Vagina (tissue), 2 donors: Measurements from ENCODE around the gene ZMYM3. TPM values are rescaled to one million over a fixed set of nuclear protein-coding genes. Genes with fewer than 3 reads are reported as not detected.

Experiments used
- DNase-seq, 2 donors: peaks; one replicate each; pipeline ENCODE4 v3.0.0-alpha.2; 2017; ENCODE audit errors: extremely low spot score in 2 of 2
- H3K27ac ChIP-seq: fragments of 200-600 bp; sonication (generic); one replicate; pipeline ENCODE4 v1.5.1; 2019
- H3K27me3 ChIP-seq: fragments of 200-600 bp; sonication (generic); one replicate; pipeline ENCODE4 v1.5.1; 2019
- H3K36me3 ChIP-seq, 2 donors: fragments of 200-600 bp; sonication (generic); one replicate each; pipeline ENCODE4 v1.5.1; 2017 to 2019
- H3K4me1 ChIP-seq: fragments of 200-600 bp; sonication (generic); one replicate; pipeline ENCODE4 v1.5.1; 2019
- H3K4me3 ChIP-seq, 2 donors: fragments of 200-600 bp; sonication (generic); 1 replicate in 1 of 2; 2 replicates in 1 of 2; pipeline ENCODE4 v1.5.1; 2016 to 2019
- H3K9me3 ChIP-seq: fragments of 200-600 bp; sonication (generic); one replicate; pipeline ENCODE4 v1.5.1; 2019
- POLR2A ChIP-seq, 2 donors: fragments of 450-650 bp; IDR thresholded peaks; one replicate each; pipeline ENCODE4 v1.6.1; 2017; ENCODE audit warnings: antibody characterized with exemption in 2 of 2, mild to moderate bottlenecking in 2 of 2, moderate library complexity in 2 of 2
- POLR2AphosphoS5 ChIP-seq, 2 donors: sonication (generic); formaldehyde crosslinking; IDR thresholded peaks; one replicate each; pipeline ENCODE4 v1.9.0; 2017; ENCODE audit warnings: antibody characterized with exemption in 2 of 2, mild to moderate bottlenecking in 2 of 2, low read depth in 1 of 2; ENCODE audit not compliant: insufficient read depth in 1 of 2
- intact Hi-C: fragments of 100-400 bp; cut with DNase I; formaldehyde crosslinking; loops from one replicate; pipeline ENCODE4 v1.15.1; 2023
- total RNA-seq: library from RNA; depleted of rRNA; stranded (reverse); fragments of >200 nt; gene quantifications from one replicate; pipeline ENCODE4 v1.2.3, GENCODE V29; 2016
- TF ChIP-seq, protein P1 (sequence below), 3 experiments: fragments of 450-650 bp in 2 of 3; fragments of 200-600 bp in 1 of 3; sonication (generic) in 1 of 3; IDR thresholded peaks; one replicate each; pipeline ENCODE4 v1.5.1; 2017 to 2019; ENCODE audit warnings: antibody characterized with exemption in 3 of 3, mild to moderate bottlenecking in 2 of 3, moderate library complexity in 2 of 3

Gene ZMYM3
- total RNA-seq, 1 donor from 2014 or later = 27.0 TPM

GRCh38 chrX:71199252-71200008 lies 54.5 kb downstream of the ZMYM3 start:
- no peak for DNase-seq
- intact Hi-C loops = no loop called here
- no peak for TF ChIP-seq POLR2A (IDR thresholded peaks at IDR 0.05)
- TF ChIP-seq, protein P1, sequence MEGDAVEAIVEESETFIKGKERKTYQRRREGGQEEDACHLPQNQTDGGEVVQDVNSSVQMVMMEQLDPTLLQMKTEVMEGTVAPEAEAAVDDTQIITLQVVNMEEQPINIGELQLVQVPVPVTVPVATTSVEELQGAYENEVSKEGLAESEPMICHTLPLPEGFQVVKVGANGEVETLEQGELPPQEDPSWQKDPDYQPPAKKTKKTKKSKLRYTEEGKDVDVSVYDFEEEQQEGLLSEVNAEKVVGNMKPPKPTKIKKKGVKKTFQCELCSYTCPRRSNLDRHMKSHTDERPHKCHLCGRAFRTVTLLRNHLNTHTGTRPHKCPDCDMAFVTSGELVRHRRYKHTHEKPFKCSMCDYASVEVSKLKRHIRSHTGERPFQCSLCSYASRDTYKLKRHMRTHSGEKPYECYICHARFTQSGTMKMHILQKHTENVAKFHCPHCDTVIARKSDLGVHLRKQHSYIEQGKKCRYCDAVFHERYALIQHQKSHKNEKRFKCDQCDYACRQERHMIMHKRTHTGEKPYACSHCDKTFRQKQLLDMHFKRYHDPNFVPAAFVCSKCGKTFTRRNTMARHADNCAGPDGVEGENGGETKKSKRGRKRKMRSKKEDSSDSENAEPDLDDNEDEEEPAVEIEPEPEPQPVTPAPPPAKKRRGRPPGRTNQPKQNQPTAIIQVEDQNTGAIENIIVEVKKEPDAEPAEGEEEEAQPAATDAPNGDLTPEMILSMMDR (IDR thresholded peaks at IDR 0.05) = no peak
- TF ChIP-seq POLR2AphosphoS5 (IDR thresholded peaks at IDR 0.05; ENCODE audit: insufficient read depth in 1 of 2, low read depth in 1 of 2) = no peak
- Histone ChIP-seq H3K4me1 (no peaks in the 10 kb centered on the region), H3K9me3 (no peaks in the 10 kb centered on the region), H3K36me3 (no peaks in the 10 kb centered on the region), H3K27me3 (no peaks in the 10 kb centered on the region), H3K4me3 (no peak overlapping the region), H3K27ac (no peak overlapping the region)

- Histone ChIP-seq H3K4me3 (no peak overlapping the region), H3K4me1 (no peaks in the 10 kb centered on the region)
- no peak for TF ChIP-seq POLR2A (IDR thresholded peaks at IDR 0.05)
- no peak for TF ChIP-seq POLR2AphosphoS5 (IDR thresholded peaks at IDR 0.05; ENCODE audit: insufficient read depth in 1 of 2, low read depth in 1 of 2)
- TF ChIP-seq, protein P1 (IDR thresholded peaks at IDR 0.05) = no peak
These were observed 55.9 kb downstream of the ZMYM3 start for GRCh38 chrX:71198066-71198465.

GRCh38 chrX:71195964-71196649 lies 57.8 kb downstream of the ZMYM3 start:
- no peak for DNase-seq
- no peak overlapping the region for H3K27ac ChIP-seq
- no peaks in the 10 kb centered on the region for H3K4me1 ChIP-seq
- H3K4me3 ChIP-seq = no peak overlapping the region
- H3K27me3 ChIP-seq = no peaks in the 10 kb centered on the region
- H3K9me3 ChIP-seq = no peaks in the 10 kb centered on the region
- intact Hi-C loops = no loop called here
- H3K36me3 ChIP-seq = no peaks in the 10 kb centered on the region
- TF ChIP-seq POLR2AphosphoS5 (IDR thresholded peaks at IDR 0.05; ENCODE audit: insufficient read depth in 1 of 2, low read depth in 1 of 2) (no peak), POLR2A (IDR thresholded peaks at IDR 0.05) (no peak)
- TF ChIP-seq, protein P1 (IDR thresholded peaks at IDR 0.05) = no peak

More at GRCh38 chrX:71198066-71198465, 55.9 kb downstream of the ZMYM3 start:
- Histone ChIP-seq H3K27me3 (no peaks in the 10 kb centered on the region), H3K27ac (no peak overlapping the region), H3K9me3 (no peaks in the 10 kb centered on the region), H3K36me3 (no peaks in the 10 kb centered on the region)
- no peak for DNase-seq
- intact Hi-C loops = no loop called here

- TF ChIP-seq POLR2AphosphoS5 (IDR thresholded peaks at IDR 0.05; ENCODE audit: insufficient read depth in 1 of 2, low read depth in 1 of 2) (no peak), POLR2A (IDR thresholded peaks at IDR 0.05) (no peak)
- TF ChIP-seq, protein P1 (IDR thresholded peaks at IDR 0.05) = no peak
These were observed 62.7 kb downstream of the ZMYM3 start for GRCh38 chrX:71191248-71191647.

More at GRCh38 chrX:71191248-71191647, 62.7 kb downstream of the ZMYM3 start:
- Histone ChIP-seq H3K4me1 (no peaks in the 10 kb centered on the region), H3K9me3 (no peaks in the 10 kb centered on the region), H3K36me3 (no peaks in the 10 kb centered on the region), H3K27me3 (no peaks in the 10 kb centered on the region), H3K4me3 (no peak overlapping the region), H3K27ac (no peak overlapping the region)
- intact Hi-C loops = no loop called here
- DNase-seq = no peak

Other genes with a start within 250 kb of the ZMYM3 start
- 25.0 TPM for gene SNX12, start 185.8 kb downstream of the ZMYM3 start, total RNA-seq
- 22.8 TPM for gene FOXO4, start 158.3 kb downstream of the ZMYM3 start, total RNA-seq
- not detected for gene CXorf65, start 147.4 kb downstream of the ZMYM3 start, total RNA-seq
- 4.2 TPM for gene IL2RG, start 142.6 kb downstream of the ZMYM3 start, total RNA-seq
- gene MED12, start 135.5 kb downstream of the ZMYM3 start, total RNA-seq = 39.3 TPM
- gene NLGN3, start 109.3 kb downstream of the ZMYM3 start, total RNA-seq = 1.7 TPM
- not detected for gene GJB1, start 30.9 kb downstream of the ZMYM3 start, total RNA-seq
- 171 TPM for gene NONO, start 29.5 kb upstream of the ZMYM3 start, total RNA-seq
- gene ITGB1BP2, start 47.6 kb upstream of the ZMYM3 start, total RNA-seq = 1.7 TPM
- 49.8 TPM for gene TAF1, start 112.2 kb upstream of the ZMYM3 start, total RNA-seq